PFSK-1 (cell line): ENCODE results near the gene CCSER2.

Experiments used
- FOXP2 ChIP-seq: optimal IDR thresholded peaks from 2 replicates; pipeline ENCODE3; 2011; ENCODE audit warnings: borderline replicate concordance, control low read depth, inconsistent platforms; ENCODE audit not compliant: insufficient read depth; ENCODE audit errors: extremely low read length, extremely low read depth
- POLR2AphosphoS5 ChIP-seq: IDR thresholded peaks from 2 replicates; pipeline ENCODE4 v1.6.1; 2012; ENCODE audit warnings: low read depth, mild to moderate bottlenecking, control low read depth, low read length, moderate library complexity
- REST ChIP-seq, 2 experiments: IDR thresholded peaks; 2 replicates each; pipeline versions ENCODE4 v1.6.1 to v1.8.0; 2011 to 2012; ENCODE audit warnings: low read depth in 2 of 2, low read length in 2 of 2, control low read depth in 1 of 2, inconsistent platforms in 1 of 2, mild to moderate bottlenecking in 1 of 2, moderate library complexity in 1 of 2; ENCODE audit not compliant: insufficient read depth in 1 of 2
- SIN3A ChIP-seq: IDR thresholded peaks from 2 replicates; pipeline ENCODE4 v1.6.1; 2012; ENCODE audit warnings: mild to moderate bottlenecking, low read length, moderate library complexity, borderline replicate concordance; ENCODE audit not compliant: insufficient read depth
- TAF1 ChIP-seq: IDR thresholded peaks from 2 replicates; pipeline ENCODE4 v1.6.1; 2012; ENCODE audit warnings: low read length, control low read depth, borderline replicate concordance; ENCODE audit not compliant: insufficient read depth

The CCSER2 gene

GRCh38 chr10:84511106-84511505 is 182.7 kb downstream of the CCSER2 start:
- TF ChIP-seq POLR2AphosphoS5 (no peak), FOXP2 (no peak), TAF1 (no peak), REST (IDR thresholded peaks at IDR 0.05; ENCODE audit: insufficient read depth in 1 of 2, low read depth in 2 of 2, low read length in 2 of 2) (no peak), SIN3A (no peak)

DNA sequence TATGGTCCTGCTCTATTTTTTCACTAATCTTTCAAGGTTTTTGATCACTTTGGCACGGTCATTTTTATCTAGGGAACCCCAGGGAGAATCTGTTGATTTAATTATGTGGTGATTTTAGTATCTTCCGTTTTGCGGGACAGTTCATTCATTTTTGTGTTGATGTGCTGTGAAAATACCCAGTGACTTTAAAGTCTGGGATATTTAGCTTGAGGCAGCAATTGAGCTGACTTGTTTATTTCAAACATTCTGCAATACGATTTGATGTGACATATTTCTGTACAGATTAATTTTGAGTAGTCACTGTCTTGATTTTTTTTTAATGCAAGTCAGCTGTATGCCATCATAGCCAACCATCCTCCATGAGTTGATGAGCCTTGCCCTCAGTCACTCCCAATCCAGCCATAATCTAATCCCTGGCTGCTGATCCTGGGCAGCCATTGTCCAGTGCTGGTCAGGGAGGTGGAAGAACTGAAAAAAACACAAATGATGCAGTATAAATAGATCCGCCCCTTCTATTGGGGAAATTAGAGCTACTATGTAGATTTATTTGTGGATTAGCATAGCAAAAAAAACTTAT is 183.4 kb downstream of the CCSER2 start:
- TF ChIP-seq FOXP2 (no peak), TAF1 (no peak), REST (IDR thresholded peaks at IDR 0.05; ENCODE audit: insufficient read depth in 1 of 2, low read depth in 2 of 2, low read length in 2 of 2) (no peak), POLR2AphosphoS5 (no peak), SIN3A (no peak)

DNA sequence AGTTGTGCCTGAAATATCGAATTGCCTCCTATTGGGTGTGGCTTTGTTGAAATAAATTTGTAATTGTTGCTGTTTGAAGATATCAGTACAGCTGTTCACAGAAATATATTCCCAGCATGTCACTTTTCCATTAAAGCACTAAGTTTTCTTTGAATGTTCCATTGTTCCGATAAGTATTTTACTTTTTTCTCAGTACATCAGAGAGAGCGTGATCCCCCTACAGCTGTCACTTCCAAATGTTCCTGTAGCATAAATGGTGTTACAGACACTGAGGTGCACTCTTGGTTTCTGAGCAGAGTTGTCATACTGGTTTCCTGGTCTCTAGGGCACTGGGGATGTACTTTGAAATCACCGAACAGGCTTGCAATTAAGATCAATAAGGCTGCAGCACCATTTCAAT is 189.2 kb downstream of the CCSER2 start:
- TF ChIP-seq TAF1 (no peak), POLR2AphosphoS5 (no peak), SIN3A (no peak), FOXP2 (no peak), REST (IDR thresholded peaks at IDR 0.05; ENCODE audit: insufficient read depth in 1 of 2, low read depth in 2 of 2, low read length in 2 of 2) (no peak)

- TF ChIP-seq POLR2AphosphoS5 (no peak), FOXP2 (no peak), REST (IDR thresholded peaks at IDR 0.05; ENCODE audit: insufficient read depth in 1 of 2, low read depth in 2 of 2, low read length in 2 of 2) (no peak), TAF1 (no peak), SIN3A (no peak)
Observed at GRCh38 chr10:84519235-84519634, 190.8 kb downstream of the CCSER2 start.

GRCh38 chr10:84521013-84521412 is 192.6 kb downstream of the CCSER2 start:
- TF ChIP-seq FOXP2 = no peak
- no peak for TF ChIP-seq REST (IDR thresholded peaks at IDR 0.05; ENCODE audit: insufficient read depth in 1 of 2, low read depth in 2 of 2, low read length in 2 of 2)
- no peak for TF ChIP-seq POLR2AphosphoS5
- no peak for TF ChIP-seq SIN3A
- TF ChIP-seq TAF1 = no peak
